Muscle layer of duodenum (tissue), 2 donors: ENCODE results near the gene MAGI1.
"Not testable (repeated sequence)": the region's sequence is repeated elsewhere in the genome, so short reads cannot be mapped to it uniquely, and the experiment has no call there.

ENCODE experiments used
- H3K27ac ChIP-seq: one replicate; pipeline ENCODE4 v1.7.0; 2013; ENCODE audit warnings: mild to moderate bottlenecking, low read length
- H3K27me3 ChIP-seq: one replicate; pipeline ENCODE4 v1.7.0; 2013; ENCODE audit warnings: low read depth, mild to moderate bottlenecking, control low read depth, low read length
- H3K36me3 ChIP-seq, 2 donors: one replicate each; pipeline ENCODE4 v1.7.0; 2013; ENCODE audit warnings: low read length in 2 of 2, control low read depth in 1 of 2, mild to moderate bottlenecking in 1 of 2; ENCODE audit not compliant: insufficient read depth in 2 of 2, control insufficient read depth in 1 of 2
- H3K4me1 ChIP-seq, 2 donors: one replicate each; pipeline ENCODE4 v1.7.0; 2013; ENCODE audit warnings: low read length in 2 of 2, mild to moderate bottlenecking in 2 of 2, control low read depth in 1 of 2, moderate library complexity in 1 of 2; ENCODE audit not compliant: insufficient read depth in 2 of 2, control insufficient read depth in 1 of 2
- H3K4me3 ChIP-seq, 2 donors: one replicate each; pipeline ENCODE4 v1.7.0; 2013; ENCODE audit warnings: low read length in 2 of 2, low read depth in 1 of 2, mild to moderate bottlenecking in 1 of 2
- H3K9me3 ChIP-seq, 2 donors: one replicate each; pipeline ENCODE4 v1.7.0; 2013; ENCODE audit warnings: low read length in 2 of 2, control low read depth in 1 of 2, mild to moderate bottlenecking in 1 of 2; ENCODE audit not compliant: control insufficient read depth in 1 of 2
- donor health status: healthy.

MAGI1 gene

GRCh38 chr3:65894679-65895453 lies 143.9 kb downstream of the MAGI1 start:
- Histone ChIP-seq H3K27ac (no peak overlapping the region), H3K36me3 (no peaks in the 10 kb centered on the region), H3K27me3 (no peaks in the 10 kb centered on the region), H3K4me3 (no peak overlapping the region), H3K4me1 (no peaks in the 10 kb centered on the region), H3K9me3 (no peaks in the 10 kb centered on the region)

GRCh38 chr3:65894126-65894525 lies 144.6 kb downstream of the MAGI1 start:
- Histone ChIP-seq H3K36me3 (no peaks in the 10 kb centered on the region), H3K4me1 (no peaks in the 10 kb centered on the region), H3K4me3 (no peak overlapping the region), H3K27ac (no peak overlapping the region), H3K27me3 (no peaks in the 10 kb centered on the region), H3K9me3 (no peaks in the 10 kb centered on the region)

GRCh38 chr3:65893631-65894030 lies 145.1 kb downstream of the MAGI1 start:
- H3K27ac ChIP-seq = no peak overlapping the region
- H3K4me1 ChIP-seq = no peaks in the 10 kb centered on the region
- H3K9me3 ChIP-seq = no peaks in the 10 kb centered on the region
- no peaks in the 10 kb centered on the region for H3K27me3 ChIP-seq
- no peak overlapping the region for H3K4me3 ChIP-seq
- no peaks in the 10 kb centered on the region for H3K36me3 ChIP-seq

DNA sequence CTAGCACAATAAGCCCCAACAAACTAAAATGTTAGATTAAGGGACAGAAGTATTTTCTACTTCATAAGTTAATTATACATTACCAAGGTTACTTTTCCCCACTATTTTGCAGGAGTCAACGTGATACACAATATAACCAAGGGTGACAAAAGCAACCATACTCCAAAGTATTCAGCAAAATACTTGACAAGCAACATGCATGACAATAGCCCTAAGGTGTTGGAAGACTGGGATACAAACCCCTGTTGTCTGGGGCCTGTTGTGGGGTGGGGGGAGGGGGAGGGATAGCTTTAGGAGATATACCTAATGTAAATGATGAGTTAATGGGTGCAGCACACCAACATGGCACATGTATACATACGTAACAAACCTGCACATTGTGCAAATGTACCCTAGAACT lies 147.2 kb downstream of the MAGI1 start:
- H3K9me3 ChIP-seq, H3K4me3 ChIP-seq, H3K27ac ChIP-seq, H3K36me3 ChIP-seq, H3K4me1 ChIP-seq, H3K27me3 ChIP-seq: not testable (repeated sequence)

DNA sequence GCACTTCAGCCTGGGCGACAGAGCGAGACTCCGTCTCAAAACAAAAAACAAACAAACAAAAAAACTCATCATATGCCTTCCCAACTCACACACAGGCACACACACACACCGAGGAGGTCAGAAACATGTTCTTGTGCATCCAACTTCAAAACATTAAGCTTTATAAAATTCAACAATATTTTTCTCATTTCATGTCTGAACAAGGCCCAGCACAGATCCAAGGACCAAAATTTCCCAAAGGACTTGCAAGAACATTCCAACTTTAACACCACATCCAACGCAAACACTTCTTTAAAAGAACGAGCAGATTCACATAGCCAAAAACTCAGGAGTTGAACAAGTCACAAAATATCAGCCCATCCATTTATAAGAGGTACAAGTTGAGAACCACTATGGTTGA lies 148.4 kb downstream of the MAGI1 start:
- Histone ChIP-seq H3K36me3 (no peaks in the 10 kb centered on the region), H3K4me3 (no peak overlapping the region), H3K27ac (no peak overlapping the region), H3K9me3 (no peaks in the 10 kb centered on the region), H3K4me1 (no peaks in the 10 kb centered on the region), H3K27me3 (no peaks in the 10 kb centered on the region)

DNA sequence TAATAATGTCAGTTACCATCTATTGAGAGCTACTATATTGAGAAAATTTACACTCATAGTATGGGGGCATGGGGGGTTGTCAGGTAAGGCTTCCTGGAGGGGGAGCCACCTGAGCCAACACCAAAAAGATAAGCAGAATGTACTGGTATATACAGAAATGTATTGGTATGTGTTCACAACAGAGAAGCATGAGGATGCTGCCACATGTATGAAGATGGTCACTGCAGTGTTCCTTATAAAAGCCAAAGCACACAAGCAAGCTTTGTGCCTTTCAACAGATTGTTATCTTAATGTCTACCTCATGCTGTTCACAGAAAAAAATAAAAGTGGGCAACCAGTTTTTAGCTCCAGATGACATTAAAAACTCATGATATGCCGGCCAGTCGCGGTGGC lies 149.0 kb downstream of the MAGI1 start:
- H3K27me3 ChIP-seq = no peaks in the 10 kb centered on the region
- no peaks in the 10 kb centered on the region for H3K36me3 ChIP-seq
- no peak overlapping the region for H3K27ac ChIP-seq
- H3K4me3 ChIP-seq = no peak overlapping the region
- H3K9me3 ChIP-seq = no peaks in the 10 kb centered on the region
- no peaks in the 10 kb centered on the region for H3K4me1 ChIP-seq

DNA sequence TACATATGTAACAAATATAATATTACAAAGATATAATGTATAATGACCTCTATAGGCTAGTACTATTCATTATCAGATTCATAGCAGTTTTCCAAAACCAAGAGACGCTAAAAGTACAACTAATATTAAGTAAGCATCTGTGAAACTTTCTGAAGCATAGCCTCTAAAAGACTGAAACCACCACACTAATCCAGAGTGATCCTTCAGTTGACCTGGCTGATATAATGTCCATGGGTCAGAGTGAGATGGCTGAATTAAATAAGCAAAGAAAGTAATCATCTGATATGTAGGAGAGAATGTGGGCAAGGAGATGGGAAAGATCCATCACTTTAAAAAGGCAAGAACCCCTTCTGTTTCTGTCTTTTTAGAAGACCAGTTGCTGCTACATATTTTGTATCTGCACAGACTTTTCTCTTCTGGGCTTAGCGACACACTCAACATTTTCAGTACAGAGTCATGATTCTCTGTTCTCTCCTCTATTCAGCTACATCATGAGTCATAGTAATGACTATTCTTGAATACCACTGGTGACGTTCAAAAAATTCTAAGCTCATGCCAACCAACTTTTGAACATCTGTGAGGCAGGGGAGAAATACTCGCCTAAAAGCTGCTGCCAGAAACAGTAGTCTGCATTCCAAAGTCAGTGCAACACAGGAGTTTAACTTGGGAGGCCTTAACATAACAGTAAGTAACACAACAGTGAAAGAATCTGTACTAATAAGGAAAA lies 149.6 kb downstream of the MAGI1 start:
- H3K27me3 ChIP-seq = no peaks in the 10 kb centered on the region
- no peak overlapping the region for H3K27ac ChIP-seq
- no peaks in the 10 kb centered on the region for H3K36me3 ChIP-seq
- no peaks in the 10 kb centered on the region for H3K4me1 ChIP-seq
- H3K9me3 ChIP-seq = no peaks in the 10 kb centered on the region
- H3K4me3 ChIP-seq = no peak overlapping the region

- no peak overlapping the region for H3K27ac ChIP-seq
Measured at GRCh38 chr3:65888196-65888595, 150.5 kb downstream of the MAGI1 start.

GRCh38 chr3:65886391-65886790 lies 152.3 kb downstream of the MAGI1 start:
- H3K27ac ChIP-seq = no peak overlapping the region
- H3K9me3 ChIP-seq = no peaks in the 10 kb centered on the region
- no peaks in the 10 kb centered on the region for H3K36me3 ChIP-seq
- no peak overlapping the region for H3K4me3 ChIP-seq
- no peaks in the 10 kb centered on the region for H3K4me1 ChIP-seq
- no peaks in the 10 kb centered on the region for H3K27me3 ChIP-seq

More at GRCh38 chr3:65888196-65888595, 150.5 kb downstream of the MAGI1 start:
- Histone ChIP-seq H3K4me1 (no peaks in the 10 kb centered on the region), H3K27me3 (no peaks in the 10 kb centered on the region), H3K4me3 (no peak overlapping the region), H3K9me3 (no peaks in the 10 kb centered on the region), H3K36me3 (no peaks in the 10 kb centered on the region)

DNA sequence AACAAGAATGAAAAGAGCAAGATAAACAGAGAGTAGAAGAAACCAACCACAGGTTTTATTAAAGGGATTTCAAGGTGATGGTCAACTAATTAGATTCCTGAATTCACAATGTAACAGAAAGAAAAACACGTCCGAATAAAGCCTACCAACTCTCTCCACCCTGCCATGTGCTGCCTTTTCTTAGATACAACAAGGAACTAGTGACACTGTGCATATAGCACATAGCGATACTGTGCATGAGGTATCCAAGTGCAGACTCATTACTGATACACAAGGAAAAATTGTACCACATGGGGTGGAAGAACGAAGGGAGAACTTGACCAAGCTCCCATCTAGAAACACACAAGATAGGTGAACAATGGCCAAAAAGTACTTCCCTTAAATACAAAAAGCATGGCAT lies 154.6 kb downstream of the MAGI1 start:
- H3K4me3 ChIP-seq = peak overlapping the region in 1 of 2 donors; percentile 30
- no peaks in the 10 kb centered on the region for H3K27me3 ChIP-seq

DNA sequence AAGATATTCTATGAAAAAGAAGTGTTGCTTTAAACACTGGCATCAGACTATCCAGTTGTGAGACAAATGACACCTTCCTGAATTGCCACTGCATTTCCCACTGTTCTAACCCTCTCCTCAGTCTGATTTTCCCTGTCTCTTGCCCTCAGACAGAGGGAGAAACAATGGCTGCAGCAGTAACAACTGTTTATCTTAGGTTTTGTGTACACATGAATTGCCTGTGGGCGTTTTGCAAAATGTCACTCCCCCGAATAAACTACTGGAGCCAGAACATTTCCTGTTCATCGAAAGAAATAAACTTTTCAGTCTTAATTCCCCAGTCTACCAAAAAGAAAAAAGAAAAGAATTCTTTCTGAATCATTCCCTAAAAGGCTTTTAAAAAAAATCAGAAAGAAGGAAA lies 155.1 kb downstream of the MAGI1 start:
- H3K36me3 ChIP-seq = no peaks in the 10 kb centered on the region
- H3K4me1 ChIP-seq = no peaks in the 10 kb centered on the region
- H3K9me3 ChIP-seq = no peaks in the 10 kb centered on the region
- H3K4me3 ChIP-seq = peak overlapping the region in 1 of 2 donors; percentile 30
- H3K27me3 ChIP-seq = no peaks in the 10 kb centered on the region
- H3K27ac ChIP-seq = peak overlapping the region; percentile 9

More for the DNA sequence above, 154.6 kb downstream of the MAGI1 start:
- Histone ChIP-seq H3K9me3 (no peaks in the 10 kb centered on the region), H3K27ac (no peak overlapping the region), H3K4me1 (no peaks in the 10 kb centered on the region), H3K36me3 (no peaks in the 10 kb centered on the region)
